Esophagus squamous epithelium (tissue), 4 donors: ENCODE data around the gene GIN1.

ENCODE experiments used
- CTCF ChIP-seq, 6 experiments: fragments of 450-650 bp in 4 of 6; fragments of 200-600 bp in 2 of 6; sonication (generic) in 2 of 6; IDR thresholded peaks; one replicate each; pipeline ENCODE4 v1.5.1; 2016 to 2019; ENCODE audit warnings: antibody characterized with exemption in 6 of 6, mild to moderate bottlenecking in 4 of 6, moderate library complexity in 4 of 6
- POLR2A ChIP-seq, 4 donors: fragments of 450-650 bp; IDR thresholded peaks; one replicate each; pipeline ENCODE4 v1.6.1; 2017; ENCODE audit warnings: antibody characterized with exemption in 4 of 4, mild to moderate bottlenecking in 4 of 4, moderate library complexity in 3 of 4

- TF ChIP-seq CTCF (IDR thresholded peaks at IDR 0.05) (no peak), POLR2A (IDR thresholded peaks at IDR 0.05) (no peak)
Observed at GRCh38 chr5:103108086-103108485, 11.9 kb downstream of the GIN1 start.
